H1 (cell line): Measurements from ENCODE around the gene STT3B. TPM values are rescaled to one million over a fixed set of nuclear protein-coding genes. Genes with fewer than 3 reads are reported as not detected.

Experiments
- JUND ChIP-seq: IDR thresholded peaks from 2 replicates; pipeline ENCODE4 v1.6.1; 2011; ENCODE audit warnings: mild to moderate bottlenecking, improper control_type of control experiment, low read length
- SIRT6 ChIP-seq: IDR thresholded peaks from one replicate; pipeline ENCODE4 v1.7.1; 2012; ENCODE audit warnings: low read length, inconsistent platforms
- ZNF274 ChIP-seq: IDR thresholded peaks from 2 replicates; pipeline ENCODE4 v1.7.0; 2012; ENCODE audit warnings: low read length, borderline replicate concordance; ENCODE audit errors: extremely low read depth
- polyA plus RNA-seq, 7 experiments: library from polyadenylated mRNA; depleted of rRNA in 3 of 7; stranded (reverse) in 5 of 7; unstranded in 2 of 7; fragments of >200 nt in 5 of 7; fragments of 200-250 nt in 2 of 7; gene quantifications; 1 replicate in 5 of 7; 2 replicates in 1 of 7; 4 replicates in 1 of 7; pipeline versions ENCODE4 v1.2.1 to v1.2.3, GENCODE V29; 2011 to 2013; ENCODE audit warnings: missing spikeins in 2 of 7, mixed read lengths in 2 of 7
- total RNA-seq: library from RNA; stranded (reverse); fragmentation: NEBNext Ultra II Directional; extraction: Animal tissue kit (Norgen Biotek cat#: 25700); gene quantifications from 2 replicates; pipeline ENCODE4 v1.2.1, GENCODE V29; 2021

STT3B gene
- total and polyA plus RNA-seq, 2 of the 8 experiments (the other 6 are each of a cell fraction or from before 2014, with no cell fraction given) = 43.5 to 134 TPM

- TF ChIP-seq ZNF274 (no peak), JUND (no peak), SIRT6 (no peak)
These were observed 28.5 kb upstream of the STT3B start (continued) for GRCh38 chr3:31504230-31504629.
